Loucy (cell line): ENCODE measurements around the gene ERF.

Experiments used
- H2AFZ ChIP-seq: fragments of 200-600 bp; sonication (generic); 2 replicates; pipeline ENCODE4 v1.6.0; 2016; ENCODE audit warnings: antibody characterized with exemption, mild to moderate bottlenecking, low read length, moderate library complexity
- H3F3A ChIP-seq: fragments of 200-600 bp; 2 replicates; pipeline ENCODE4 v1.6.0; 2016; ENCODE audit warnings: antibody characterized with exemption, low read depth, mild to moderate bottlenecking
- H3K27me3 ChIP-seq: fragments of 200-600 bp; sonication (generic); 2 replicates; pipeline ENCODE4 v1.6.1; 2014; ENCODE audit warnings: low read length, mild to moderate bottlenecking; ENCODE audit not compliant: insufficient read depth, poor library complexity, severe bottlenecking
- H3K36me3 ChIP-seq: fragments of 200-600 bp; sonication (generic); 2 replicates; pipeline ENCODE4 v1.6.1; 2016; ENCODE audit warnings: low read length; ENCODE audit not compliant: insufficient read depth
- H3K4me1 ChIP-seq: fragments of 200-600 bp; sonication (generic); 2 replicates; pipeline ENCODE4 v1.5.1; 2014; ENCODE audit warnings: low read length, mild to moderate bottlenecking; ENCODE audit not compliant: insufficient read depth, poor library complexity, severe bottlenecking
- H3K4me2 ChIP-seq: fragments of 200-600 bp; sonication (generic); 2 replicates; pipeline ENCODE4 v1.6.0; 2014; ENCODE audit warnings: antibody characterized with exemption, low read length, low read depth, mild to moderate bottlenecking; ENCODE audit not compliant: poor library complexity, severe bottlenecking
- H3K4me3 ChIP-seq: fragments of 200-600 bp; sonication (generic); 2 replicates; pipeline ENCODE4 v1.5.1; 2014; ENCODE audit warnings: low read length, mild to moderate bottlenecking, mixed read lengths; ENCODE audit not compliant: poor library complexity, severe bottlenecking
- H3K79me2 ChIP-seq: fragments of 200-600 bp; sonication (generic); 2 replicates; pipeline ENCODE4 v1.6.1; 2014; ENCODE audit warnings: low read length; ENCODE audit not compliant: insufficient read depth
- H3K9ac ChIP-seq: fragments of 200-600 bp; sonication (generic); 2 replicates; pipeline ENCODE4 v1.6.0; 2014; ENCODE audit warnings: mild to moderate bottlenecking, low read depth, low read length, moderate library complexity; ENCODE audit not compliant: poor library complexity, severe bottlenecking
- H3K9me2 ChIP-seq: fragments of 200-600 bp; sonication (generic); replicated peaks from 2 replicates; pipeline ENCODE4 v1.6.1; 2016; ENCODE audit warnings: low read depth, low read length, mixed read lengths
- H3K9me3 ChIP-seq: fragments of 200-600 bp; sonication (generic); 2 replicates; pipeline ENCODE4 v1.6.1; 2014; ENCODE audit warnings: mild to moderate bottlenecking, antibody characterized with exemption, low read length, low read depth; ENCODE audit not compliant: insufficient read depth
- H4K20me1 ChIP-seq: fragments of 200-600 bp; sonication (generic); 2 replicates; pipeline ENCODE4 v1.6.0; 2014; ENCODE audit warnings: antibody characterized with exemption, low read length, mild to moderate bottlenecking; ENCODE audit not compliant: insufficient read depth, poor library complexity, severe bottlenecking
- CTCF ChIP-seq: fragments of 200-600 bp; sonication (generic); conservative IDR thresholded peaks from 2 replicates; pipeline ENCODE4 v1.5.1; 2014; ENCODE audit warnings: mild to moderate bottlenecking, antibody characterized with exemption, low read length
- EZH2phosphoT487 ChIP-seq: fragments of 200-600 bp; IDR thresholded peaks from 2 replicates; pipeline ENCODE4 v1.6.1; 2018; ENCODE audit warnings: antibody characterized with exemption, mild to moderate bottlenecking, moderate library complexity, borderline replicate concordance

The ERF gene

GRCh38 chr19:42271861-42272534, 17.1 kb upstream of the ERF start:
- Histone ChIP-seq H3K79me2 (peaks cover 33% of the 10 kb centered on the region), H3K4me1 (peaks cover 21% of the 10 kb centered on the region), H3F3A (no peaks in the 10 kb centered on the region), H3K9me3 (no peaks in the 10 kb centered on the region), H2AFZ (no peak overlapping the region), H3K9ac (peak overlapping the region; percentile 89), H3K9me2 (no peaks in the 10 kb centered on the region), H3K4me3 (no peak overlapping the region), H3K27me3 (no peaks in the 10 kb centered on the region), H3K36me3 (0 out of 2 replicates have a peak, but pooled peaks cover 3% of the 10 kb centered on the region), H3K4me2 (peak overlapping the region; percentile 100), H4K20me1 (no peaks in the 10 kb centered on the region)
- TF ChIP-seq EZH2phosphoT487 = no peak
- TF ChIP-seq CTCF = no peak

- no peaks in the 10 kb centered on the region for H3K27me3 ChIP-seq
- peak overlapping the region; percentile 83 for H3K4me3 ChIP-seq
- peak overlapping the region; percentile 100 for H3K4me2 ChIP-seq
These were observed 16.1 kb upstream of the ERF start for GRCh38 chr19:42271045-42271419.

GRCh38 chr19:42270346-42271044, 15.6 kb upstream of the ERF start:
- H2AFZ ChIP-seq = no peak overlapping the region
- H3K4me1 ChIP-seq = peaks cover 21% of the 10 kb centered on the region
- H3K9ac ChIP-seq = peak overlapping the region; percentile 89
- H3K4me3 ChIP-seq = peak overlapping the region; percentile 83
- no peaks in the 10 kb centered on the region for H4K20me1 ChIP-seq
- 0 out of 2 replicates have a peak, but pooled peaks cover 3% of the 10 kb centered on the region for H3K36me3 ChIP-seq
- no peaks in the 10 kb centered on the region for H3K9me3 ChIP-seq
- no peaks in the 10 kb centered on the region for H3F3A ChIP-seq
- TF ChIP-seq CTCF = no peak
- no peak for TF ChIP-seq EZH2phosphoT487
- no peaks in the 10 kb centered on the region for H3K27me3 ChIP-seq
- H3K9me2 ChIP-seq = no peaks in the 10 kb centered on the region
- H3K79me2 ChIP-seq = peaks cover 33% of the 10 kb centered on the region
- peak overlapping the region; percentile 100 for H3K4me2 ChIP-seq

More at GRCh38 chr19:42271045-42271419, 16.1 kb upstream of the ERF start:
- Histone ChIP-seq H2AFZ (no peak overlapping the region), H3F3A (no peaks in the 10 kb centered on the region), H3K9me3 (no peaks in the 10 kb centered on the region), H3K4me1 (peaks cover 21% of the 10 kb centered on the region), H3K79me2 (peaks cover 33% of the 10 kb centered on the region), H3K9ac (peak overlapping the region; percentile 89), H4K20me1 (no peaks in the 10 kb centered on the region), H3K9me2 (no peaks in the 10 kb centered on the region), H3K36me3 (0 out of 2 replicates have a peak, but pooled peaks cover 3% of the 10 kb centered on the region)
- no peak for TF ChIP-seq CTCF
